Heart left ventricle (tissue), 16 donors: ENCODE measurements around the gene OSBP2. TPM values are rescaled to one million over a fixed set of nuclear protein-coding genes. Genes with fewer than 3 reads are reported as not detected.

Source experiments
- ATAC-seq, 4 donors: fragments of 200-7000 bp; cut with Tn5 transposase; one replicate each; pipeline ENCODE4 v1.9.1; 2020 to 2022; ENCODE audit warnings: moderate library complexity in 4 of 4, mild to moderate bottlenecking in 3 of 4, moderate number of reproducible peaks in 1 of 4
- DNase-seq, 5 donors: peaks; one replicate each; pipeline ENCODE4 v3.0.0-alpha.2; 2020
- H3K27ac ChIP-seq, 12 donors: fragments of 200-600 bp; sonication (generic) in 4 of 12; one replicate each; pipeline versions ENCODE4 v1.5.0 to v1.8.0; 2016 to 2022; ENCODE audit warnings: mild to moderate bottlenecking in 2 of 12
- H3K27me3 ChIP-seq, 9 donors: fragments of 200-600 bp; sonication (generic) in 2 of 9; one replicate each; pipeline versions ENCODE4 v1.5.1 to v1.8.0; 2016 to 2022; ENCODE audit warnings: mild to moderate bottlenecking in 3 of 9
- H3K36me3 ChIP-seq, 9 donors: fragments of 200-600 bp; sonication (generic) in 2 of 9; one replicate each; pipeline versions ENCODE4 v1.5.0 to v1.8.0; 2018 to 2022; ENCODE audit warnings: mild to moderate bottlenecking in 2 of 9
- H3K4me1 ChIP-seq, 12 donors: fragments of 200-600 bp; sonication (generic) in 4 of 12; one replicate each; pipeline versions ENCODE4 v1.5.0 to v1.8.0; 2016 to 2022; ENCODE audit warnings: mild to moderate bottlenecking in 3 of 12
- H3K4me3 ChIP-seq, 12 donors: fragments of 200-600 bp; sonication (generic) in 4 of 12; one replicate each; pipeline versions ENCODE4 v1.5.0 to v1.8.0; 2017 to 2022; ENCODE audit warnings: mild to moderate bottlenecking in 9 of 12, moderate library complexity in 4 of 12
- H3K9me3 ChIP-seq, 12 donors: fragments of 200-600 bp; sonication (generic) in 4 of 12; one replicate each; pipeline versions ENCODE4 v1.5.0 to v1.8.0; 2016 to 2022; ENCODE audit warnings: mild to moderate bottlenecking in 1 of 12
- CTCF ChIP-seq, 12 donors: fragments of 200-600 bp; sonication (generic) in 4 of 12; IDR thresholded peaks; one replicate each; pipeline versions ENCODE4 v1.5.0 to v1.8.0; 2018 to 2022; ENCODE audit warnings: antibody characterized with exemption in 12 of 12, mild to moderate bottlenecking in 5 of 12
- POLR2A ChIP-seq, 2 donors: fragments of 450-650 bp; IDR thresholded peaks; one replicate each; pipeline ENCODE4 v1.6.1; 2017; ENCODE audit warnings: antibody characterized with exemption in 2 of 2, mild to moderate bottlenecking in 2 of 2, moderate library complexity in 2 of 2
- WGBS, 4 donors: extraction: QIAGEN DNeasy Blood & Tissue Kit in 2 of 4; methylation state at CpG; one replicate each; pipeline versions ENCODE4 v1.1.5 to v1.1.7; 2013 to 2018; 5-methylcytosine and 5-hydroxymethylcytosine counted together
- intact Hi-C, 10 donors: fragments of 100-400 bp; cut with DNase I; formaldehyde crosslinking; loops; one replicate each; pipeline versions ENCODE4 v1.11.1 to v1.14.2; 2022
- polyA plus RNA-seq, 2 donors: library from polyadenylated mRNA; stranded (reverse); fragments of 200-250 nt; gene quantifications; one replicate each; pipeline ENCODE4 v1.2.3, GENCODE V29; 2013
- total RNA-seq, 9 donors: library from RNA; depleted of rRNA in 2 of 9; stranded (reverse); fragments of >200 nt in 2 of 9; fragmentation: NEBNext Ultra II Directional in 3 of 9; extraction: Animal tissue kit (Norgen Biotek cat#: 25700) in 3 of 9; gene quantifications; one replicate each; pipeline versions ENCODE4 v1.1.0 to v1.2.4, GENCODE V29; 2016 to 2023
- donor health status: ischemic (EF 13 %, LVEDD 7.1; RV severe dilation, severe dysfunction).
- donor health status: healthy with polysubstance abuse.
- donor health status: DM: no; HTN: yes; CAD: no.
- donor health status: DM: no; HTN: no; CAD: no.
- donor health status: ischemic (EF 25% LVEDD 6.9; RV normal size, moderate dysfunction).
- donor health status: ischemic (EF 25% LVEDD 5.7; RV mildly dilated, moderate dysfunction).
- donor health status: healthy.
- donor health status: DM: yes; HTN: yes; CAD: no.
- donor health status: ischemic (EF 35%, LVEDD 5.7; RV mildly dilated, moderate dysfunction).
- donor health status: nonischemic (EF 11% LVEDD 7.7; RV severe dilation, severe dysfunction).
- donor health status: DM: yes; HTN: yes; CAD: no.
- donor health status: PGD.
- donor health status: ischemic (EF 29% LVEDD 5.4; RV normal size, mild dysfunction).
- donor health status: nonischemic (EF 23%, LVEDD 6.1; RV moderate dilation, normal function).

Gene OSBP2
- total and polyA plus RNA-seq, 11 donors, result 2.0 to 23.5 (median 12.2) TPM

DNA sequence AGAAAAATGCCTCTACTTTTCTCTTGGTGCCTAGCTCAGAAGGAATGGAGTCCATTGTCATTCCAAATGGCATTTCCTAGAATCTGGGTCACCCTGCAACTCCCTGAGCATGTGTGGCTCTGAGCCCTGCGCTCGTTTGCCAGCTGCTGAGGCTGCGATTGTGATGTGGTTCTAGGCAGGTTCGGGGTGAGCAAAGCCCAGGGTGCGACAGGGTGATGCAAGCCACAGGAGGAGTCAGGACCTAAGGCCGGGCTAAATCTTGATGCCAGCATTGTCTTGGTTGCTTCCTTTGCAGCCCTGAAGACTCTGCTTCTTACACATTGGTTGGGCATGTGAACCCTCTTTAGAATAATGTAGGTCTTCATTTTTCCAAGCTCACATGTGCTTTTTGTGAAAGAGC lies 142.9 kb downstream of the OSBP2 start:
- 66 to 76% (median 72%) methylated on average over 6 of the region's 6 CpGs for WGBS, 4 donors

DNA sequence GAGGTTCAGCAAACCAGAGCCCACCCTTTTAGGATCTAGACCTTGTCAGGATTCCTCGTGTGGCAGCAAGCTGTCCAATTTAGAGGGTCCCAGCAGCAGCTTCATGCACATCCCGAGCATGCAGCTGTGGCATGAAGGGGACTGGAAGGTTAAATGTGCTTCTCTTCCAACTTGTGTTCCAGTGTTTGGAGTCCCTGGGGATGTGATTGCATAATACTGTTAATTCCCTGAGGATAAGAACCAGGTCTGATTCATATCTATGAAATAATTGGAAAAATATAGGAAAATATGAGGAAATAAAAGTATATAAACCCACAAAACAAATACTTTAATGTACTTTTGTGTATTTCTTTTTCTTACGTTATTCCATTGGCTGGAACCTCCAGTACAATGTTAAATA lies 143.4 kb downstream of the OSBP2 start:
- H3K27me3 ChIP-seq, result no peaks in the 10 kb centered on the region
- H3K4me3 ChIP-seq, result no peak overlapping the region
- ATAC-seq, result no peak
- intact Hi-C loops, result loop anchor here in 1 of 10 donors (10.0 kb wide), 1 partner anchor 433 kb away; no protein-coding TSS in a partner anchor
- H3K4me1 ChIP-seq, result no peaks in the 10 kb centered on the region
- DNase-seq, result no peak
- WGBS, 4 donors, result 73 to 81% (median 81%) methylated on average over 3 of the region's 3 CpGs
- peaks cover 0 to 11% (median 3%) of the 10 kb centered on the region in 12 donors for H3K9me3 ChIP-seq
- TF ChIP-seq CTCF (IDR thresholded peaks at IDR 0.05), result no peak
- TF ChIP-seq POLR2A (IDR thresholded peaks at IDR 0.05), result no peak
- H3K27ac ChIP-seq, result no peak overlapping the region
- no peaks in the 10 kb centered on the region for H3K36me3 ChIP-seq

More for the DNA sequence above, 142.9 kb downstream of the OSBP2 start:
- DNase-seq (no peak), ATAC-seq (no peak)
- no peaks in the 10 kb centered on the region for H3K4me1 ChIP-seq
- intact Hi-C loops, result loop anchor here in 1 of 10 donors (10.0 kb wide), 1 partner anchor 433 kb away; no protein-coding TSS in a partner anchor
- H3K9me3 ChIP-seq, result peaks cover 0 to 11% (median 3%) of the 10 kb centered on the region in 12 donors
- H3K27ac ChIP-seq, result no peak overlapping the region
- no peaks in the 10 kb centered on the region for H3K27me3 ChIP-seq
- TF ChIP-seq CTCF (IDR thresholded peaks at IDR 0.05), result no peak
- TF ChIP-seq POLR2A (IDR thresholded peaks at IDR 0.05), result no peak
- H3K4me3 ChIP-seq, result no peak overlapping the region
- no peaks in the 10 kb centered on the region for H3K36me3 ChIP-seq

- Histone ChIP-seq H3K4me3 (no peak overlapping the region), H3K27me3 (no peaks in the 10 kb centered on the region), H3K27ac (no peak overlapping the region), H3K36me3 (no peaks in the 10 kb centered on the region), H3K4me1 (no peaks in the 10 kb centered on the region), H3K9me3 (peaks cover 0 to 17% (median 3%) of the 10 kb centered on the region in 12 donors)
- 83 to 93% (median 87%) methylated on average over 5 of the region's 5 CpGs for WGBS, 4 donors
- DNase-seq (no peak), ATAC-seq (no peak)
- TF ChIP-seq POLR2A (IDR thresholded peaks at IDR 0.05) (no peak), CTCF (IDR thresholded peaks at IDR 0.05) (no peak)
- intact Hi-C loops, result no loop called here
These were observed 146.6 kb downstream of the OSBP2 start for GRCh38 chr22:30841273-30841672.

GRCh38 chr22:30843245-30843644 lies 148.6 kb downstream of the OSBP2 start:
- no peak for TF ChIP-seq POLR2A (IDR thresholded peaks at IDR 0.05)
- no peak for TF ChIP-seq CTCF (IDR thresholded peaks at IDR 0.05)
- H3K27ac ChIP-seq, result no peak overlapping the region
- ATAC-seq (no peak), DNase-seq (no peak)
- H3K36me3 ChIP-seq, result no peaks in the 10 kb centered on the region
- no peaks in the 10 kb centered on the region for H3K27me3 ChIP-seq
- 57 to 78% (median 74%) methylated on average over 4 of the region's 4 CpGs for WGBS, 4 donors
- intact Hi-C loops, result no loop called here
- no peaks in the 10 kb centered on the region for H3K4me1 ChIP-seq
- H3K4me3 ChIP-seq, result no peak overlapping the region
- H3K9me3 ChIP-seq, result peaks cover 0 to 14% (median 4%) of the 10 kb centered on the region in 12 donors
